ENCODE results near the gene SLC25A46.
"Not testable (repeated sequence)": the region's sequence is repeated elsewhere in the genome, so short reads cannot be mapped to it uniquely, and the experiment has no call there.

The SLC25A46 gene

GRCh38 chr5:110784901-110785300 lies 46.1 kb downstream of the SLC25A46 start:
- no peaks in the 10 kb centered on the region for H3K79me2 ChIP-seq (ENCODE audit: insufficient read depth, low read depth)
- H3K27ac ChIP-seq: no peak overlapping the region
- H4K20me1 ChIP-seq (ENCODE audit: insufficient read depth): no peaks in the 10 kb centered on the region
- no peak overlapping the region for H2AFZ ChIP-seq (ENCODE audit: low read depth)
- no peak for TF ChIP-seq CTCF (conservative IDR thresholded peaks at IDR 0.05; ENCODE audit: low read depth, low read length)
- H3K27me3 ChIP-seq (ENCODE audit: insufficient read depth, low read depth): no peaks in the 10 kb centered on the region
- H3K9ac ChIP-seq: no peak overlapping the region
- H3K4me1 ChIP-seq (ENCODE audit: low read depth, poor library complexity, severe bottlenecking): no peaks in the 10 kb centered on the region
- H3K4me3 ChIP-seq (IDR thresholded peaks at IDR 0.05; ENCODE audit: insufficient read depth, low read depth, low read length): no peak overlapping the region
- H3K36me3 ChIP-seq (ENCODE audit: insufficient read depth): no peaks in the 10 kb centered on the region
- no peak overlapping the region for H3K4me2 ChIP-seq

- no peak overlapping the region for H3K4me3 ChIP-seq (IDR thresholded peaks at IDR 0.05; ENCODE audit: insufficient read depth, low read depth, low read length)
- no peaks in the 10 kb centered on the region for H3K4me1 ChIP-seq (ENCODE audit: low read depth, poor library complexity, severe bottlenecking)
- no peaks in the 10 kb centered on the region for H3K27me3 ChIP-seq (ENCODE audit: insufficient read depth, low read depth)
- TF ChIP-seq CTCF (conservative IDR thresholded peaks at IDR 0.05; ENCODE audit: low read depth, low read length): no peak
- H3K9ac ChIP-seq: no peak overlapping the region
- no peak overlapping the region for H3K4me2 ChIP-seq
- H3K36me3 ChIP-seq (ENCODE audit: insufficient read depth): no peaks in the 10 kb centered on the region
- no peaks in the 10 kb centered on the region for H3K79me2 ChIP-seq (ENCODE audit: insufficient read depth, low read depth)
- H2AFZ ChIP-seq (ENCODE audit: low read depth): no peak overlapping the region
- no peaks in the 10 kb centered on the region for H4K20me1 ChIP-seq (ENCODE audit: insufficient read depth)
- no peak overlapping the region for H3K27ac ChIP-seq
Observed at GRCh38 chr5:110785356-110785755, 46.5 kb downstream of the SLC25A46 start.

- H3K4me2 ChIP-seq; H3K36me3 ChIP-seq (ENCODE audit: insufficient read depth): not testable (repeated sequence)
Observed at GRCh38 chr5:110788006-110788405, 49.2 kb downstream of the SLC25A46 start.

GRCh38 chr5:110790673-110791072 lies 51.9 kb downstream of the SLC25A46 start:
- H3K27me3 ChIP-seq (ENCODE audit: insufficient read depth, low read depth): no peaks in the 10 kb centered on the region

More at GRCh38 chr5:110788006-110788405, 49.2 kb downstream of the SLC25A46 start:
- H3K79me2 ChIP-seq (ENCODE audit: insufficient read depth, low read depth); H4K20me1 ChIP-seq (ENCODE audit: insufficient read depth); H3K4me1 ChIP-seq (ENCODE audit: low read depth, poor library complexity, severe bottlenecking); H3K27ac ChIP-seq; H3K27me3 ChIP-seq (ENCODE audit: insufficient read depth, low read depth); H3K4me3 ChIP-seq (IDR thresholded peaks at IDR 0.05; ENCODE audit: insufficient read depth, low read depth, low read length); H3K9ac ChIP-seq; H2AFZ ChIP-seq (ENCODE audit: low read depth): not testable (repeated sequence)

GRCh38 chr5:110802998-110803397 lies 64.2 kb downstream of the SLC25A46 start:
- no peak overlapping the region for H2AFZ ChIP-seq (ENCODE audit: low read depth)
- no peaks in the 10 kb centered on the region for H3K4me1 ChIP-seq (ENCODE audit: low read depth, poor library complexity, severe bottlenecking)
- H3K4me3 ChIP-seq (IDR thresholded peaks at IDR 0.05; ENCODE audit: insufficient read depth, low read depth, low read length): no peak overlapping the region
- no peaks in the 10 kb centered on the region for H4K20me1 ChIP-seq (ENCODE audit: insufficient read depth)
- no peak overlapping the region for H3K9ac ChIP-seq
- no peaks in the 10 kb centered on the region for H3K36me3 ChIP-seq (ENCODE audit: insufficient read depth)
- H3K27me3 ChIP-seq (ENCODE audit: insufficient read depth, low read depth): no peaks in the 10 kb centered on the region
- no peaks in the 10 kb centered on the region for H3K79me2 ChIP-seq (ENCODE audit: insufficient read depth, low read depth)
- no peak overlapping the region for H3K4me2 ChIP-seq
- H3K27ac ChIP-seq: no peak overlapping the region
- TF ChIP-seq CTCF (conservative IDR thresholded peaks at IDR 0.05; ENCODE audit: low read depth, low read length): no peak

More at GRCh38 chr5:110790673-110791072, 51.9 kb downstream of the SLC25A46 start:
- H3K4me1 ChIP-seq (ENCODE audit: low read depth, poor library complexity, severe bottlenecking): no peaks in the 10 kb centered on the region
- TF ChIP-seq CTCF (conservative IDR thresholded peaks at IDR 0.05; ENCODE audit: low read depth, low read length): no peak
- H2AFZ ChIP-seq (ENCODE audit: low read depth): no peak overlapping the region
- H3K79me2 ChIP-seq (ENCODE audit: insufficient read depth, low read depth): no peaks in the 10 kb centered on the region
- no peak overlapping the region for H3K9ac ChIP-seq
- no peaks in the 10 kb centered on the region for H3K36me3 ChIP-seq (ENCODE audit: insufficient read depth)
- no peak overlapping the region for H3K27ac ChIP-seq
- no peak overlapping the region for H3K4me3 ChIP-seq (IDR thresholded peaks at IDR 0.05; ENCODE audit: insufficient read depth, low read depth, low read length)
- H4K20me1 ChIP-seq (ENCODE audit: insufficient read depth): no peaks in the 10 kb centered on the region
- H3K4me2 ChIP-seq: no peak overlapping the region

Measured in KMS-11 (cell line).